Lower lobe of right lung (tissue), 2 donors: ENCODE results near the gene ZMIZ1. TPM values are rescaled to one million over a fixed set of nuclear protein-coding genes. Genes with fewer than 3 reads are reported as not detected.
A peak's percentile ranks its signal among the peaks of the same experiment; 100 is the strongest.

Source experiments
- ATAC-seq, 2 donors: fragments of 200-7000 bp; cut with Tn5 transposase; one replicate each; pipeline ENCODE4 v1.9.1; 2020 to 2022; ENCODE audit warnings: mild to moderate bottlenecking in 2 of 2, moderate library complexity in 2 of 2
- DNase-seq: peaks from one replicate; pipeline ENCODE4 v3.0.0-alpha.2; 2020
- H3K27ac ChIP-seq: fragments of 200-600 bp; one replicate; pipeline ENCODE4 v1.8.0; 2022
- H3K27me3 ChIP-seq: fragments of 200-600 bp; one replicate; pipeline ENCODE4 v1.8.0; 2022; ENCODE audit warnings: low read depth
- H3K36me3 ChIP-seq: fragments of 200-600 bp; one replicate; pipeline ENCODE4 v1.8.0; 2022; ENCODE audit warnings: mild to moderate bottlenecking
- H3K4me1 ChIP-seq: fragments of 200-600 bp; one replicate; pipeline ENCODE4 v1.8.0; 2022
- H3K4me3 ChIP-seq: fragments of 200-600 bp; one replicate; pipeline ENCODE4 v1.8.0; 2022; ENCODE audit warnings: mild to moderate bottlenecking
- H3K9me3 ChIP-seq: fragments of 200-600 bp; one replicate; pipeline ENCODE4 v1.8.0; 2022
- CTCF ChIP-seq: fragments of 200-600 bp; IDR thresholded peaks from one replicate; pipeline ENCODE4 v1.8.0; 2022; ENCODE audit warnings: antibody characterized with exemption, mild to moderate bottlenecking
- intact Hi-C: fragments of 100-400 bp; cut with DNase I; formaldehyde crosslinking; loops from one replicate; pipeline ENCODE4 v1.11.0; 2022
- total RNA-seq: library from RNA; stranded (reverse); fragmentation: NEBNext Ultra II Directional; extraction: Animal tissue kit (Norgen Biotek cat#: 25700); gene quantifications from one replicate; pipeline ENCODE4 v1.2.1, GENCODE V29; 2021
- donor health status: DM: no; HTN: yes; CAD: no; lungs with severe emphysema.

ZMIZ1 gene
- total RNA-seq, 1 donor from 2014 or later: 102 TPM

DNA sequence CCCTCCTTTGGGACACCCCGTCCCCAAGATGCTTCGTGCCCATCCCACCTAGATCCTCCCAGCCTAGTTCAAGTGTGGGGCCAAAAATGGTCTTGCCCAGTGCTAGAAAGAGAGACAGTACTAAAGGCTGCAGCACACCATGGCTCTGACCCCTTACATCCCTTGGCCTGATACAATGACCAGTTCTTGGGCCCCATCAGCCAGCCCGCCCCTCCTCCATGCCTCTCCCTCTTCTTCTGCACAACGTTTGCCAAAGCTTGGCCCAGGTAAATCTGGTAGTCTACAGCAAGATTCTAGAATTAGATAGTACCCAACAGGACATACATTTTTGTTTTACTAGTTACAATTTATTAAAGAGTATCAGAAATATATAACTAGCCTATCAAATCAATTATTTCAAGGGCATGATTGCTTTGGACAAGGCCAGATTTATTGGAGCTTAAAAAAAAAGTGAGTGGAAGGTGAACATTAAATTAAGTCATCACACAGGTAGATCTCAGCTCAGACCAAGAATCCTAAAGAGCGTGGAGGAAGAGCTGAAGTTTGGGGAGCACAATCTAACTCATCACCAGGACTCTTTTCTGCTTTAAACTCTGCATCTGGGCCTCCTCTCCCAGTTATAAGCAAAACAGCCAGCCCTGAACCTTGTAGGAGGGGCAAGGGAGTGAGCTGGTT lies 69.8 kb downstream of the ZMIZ1 start:
- ATAC-seq: no peak
- intact Hi-C loops: no loop called here
- H3K4me1 ChIP-seq: peaks cover 90% of the 10 kb centered on the region

GRCh38 chr10:79139124-79139835 lies 70.5 kb downstream of the ZMIZ1 start:
- no peaks in the 10 kb centered on the region for H3K27me3 ChIP-seq
- peak; percentile 69 to 75 for ATAC-seq
- H3K27ac ChIP-seq: peak overlapping the region; percentile 78
- H3K9me3 ChIP-seq: no peaks in the 10 kb centered on the region
- intact Hi-C loops: no loop called here
- no peak overlapping the region for H3K4me3 ChIP-seq
- no peak for TF ChIP-seq CTCF
- peaks cover 90% of the 10 kb centered on the region for H3K4me1 ChIP-seq
- DNase-seq: peak; percentile 69
- H3K36me3 ChIP-seq: peaks cover 41% of the 10 kb centered on the region

More for the DNA sequence above, 69.8 kb downstream of the ZMIZ1 start:
- no peaks in the 10 kb centered on the region for H3K9me3 ChIP-seq
- H3K36me3 ChIP-seq: peaks cover 34% of the 10 kb centered on the region
- TF ChIP-seq CTCF: no peak
- H3K27me3 ChIP-seq: no peaks in the 10 kb centered on the region
- DNase-seq: no peak
- peak overlapping the region; percentile 78 for H3K27ac ChIP-seq
- H3K4me3 ChIP-seq: no peak overlapping the region

DNA sequence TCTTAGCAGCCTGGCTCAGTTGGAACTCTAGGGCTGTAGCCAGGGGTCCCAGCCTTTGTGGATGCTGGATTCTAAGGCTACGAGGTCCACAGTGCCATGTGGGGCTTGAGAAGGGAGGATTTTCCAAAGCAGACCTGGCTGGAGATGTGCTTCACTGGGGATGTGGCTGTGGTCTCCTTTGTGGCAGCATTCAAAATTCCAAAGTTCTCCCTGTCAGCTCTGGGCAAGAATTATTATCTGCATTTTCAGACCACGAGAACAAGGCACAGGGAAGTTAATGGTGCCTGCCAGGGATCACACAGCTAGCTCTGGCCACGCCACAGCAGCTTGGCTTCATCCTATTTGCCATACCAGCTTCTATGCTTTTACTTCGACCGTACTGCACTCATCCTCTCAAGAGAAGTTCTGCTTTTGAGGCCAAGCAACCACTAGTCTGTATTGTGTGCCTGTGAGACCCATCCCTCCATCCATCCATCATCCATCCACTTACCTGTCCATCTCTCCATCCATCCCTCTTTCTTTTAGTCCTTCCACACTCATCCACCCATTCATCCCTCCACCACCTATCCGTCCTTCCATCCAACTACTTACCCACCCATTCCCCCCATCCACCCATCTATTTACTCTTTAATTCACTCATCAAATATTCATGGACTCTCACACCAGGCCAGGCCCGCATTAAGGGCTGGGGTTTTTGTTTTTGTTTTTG lies 71.5 kb downstream of the ZMIZ1 start:
- ATAC-seq (no peak), DNase-seq (no peak)
- no peaks in the 10 kb centered on the region for H3K9me3 ChIP-seq
- H3K36me3 ChIP-seq: peaks cover 43% of the 10 kb centered on the region
- no peaks in the 10 kb centered on the region for H3K27me3 ChIP-seq
- peak overlapping the region; percentile 78 for H3K27ac ChIP-seq
- intact Hi-C loops: no loop called here
- H3K4me1 ChIP-seq: peaks cover 95% of the 10 kb centered on the region
- no peak overlapping the region for H3K4me3 ChIP-seq
- TF ChIP-seq CTCF: no peak

DNA sequence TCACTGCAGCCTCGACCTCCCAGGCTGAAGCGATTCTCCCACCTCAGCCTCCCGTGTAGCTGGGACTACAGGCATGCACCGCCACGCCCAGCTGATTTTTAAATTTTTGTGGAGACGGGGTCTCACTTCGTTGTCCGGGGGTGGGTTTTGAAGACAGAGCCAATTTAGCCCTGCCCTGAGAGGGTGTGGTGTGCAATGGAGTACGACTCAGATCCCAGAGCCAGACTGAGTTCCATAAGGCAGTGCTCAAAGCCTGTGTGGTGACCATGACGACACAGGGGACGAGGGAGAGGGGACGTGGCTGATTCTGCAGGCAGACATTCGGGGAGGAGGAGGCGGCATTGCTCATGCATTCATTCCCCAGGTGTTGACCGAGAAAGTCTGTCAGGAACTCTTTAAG lies 72.1 kb downstream of the ZMIZ1 start:
- ATAC-seq (no peak), DNase-seq (no peak)
- Histone ChIP-seq H3K9me3 (no peaks in the 10 kb centered on the region), H3K4me1 (peaks cover 95% of the 10 kb centered on the region), H3K27ac (peak overlapping the region; percentile 26), H3K27me3 (no peaks in the 10 kb centered on the region), H3K36me3 (peaks cover 43% of the 10 kb centered on the region), H3K4me3 (no peak overlapping the region)
- intact Hi-C loops: no loop called here
- no peak for TF ChIP-seq CTCF

GRCh38 chr10:79142064-79142491 lies 73.3 kb downstream of the ZMIZ1 start:
- TF ChIP-seq CTCF: no peak
- H3K36me3 ChIP-seq: peaks cover 43% of the 10 kb centered on the region
- H3K4me3 ChIP-seq: no peak overlapping the region
- DNase-seq (no peak), ATAC-seq (no peak)
- H3K9me3 ChIP-seq: no peaks in the 10 kb centered on the region
- intact Hi-C loops: no loop called here
- H3K27me3 ChIP-seq: no peaks in the 10 kb centered on the region
- H3K27ac ChIP-seq: peak overlapping the region; percentile 39
- H3K4me1 ChIP-seq: peaks cover 95% of the 10 kb centered on the region
